ENCODE data around the gene FAM83G.
"Not testable (repeated sequence)": the region's sequence is repeated elsewhere in the genome, so short reads cannot be mapped to it uniquely, and the experiment has no call there.

Gene FAM83G

GRCh38 chr17:18933102-18934058 is 71.2 kb downstream of the FAM83G start:
- peak overlapping the region; percentile 61 for H3K27ac Mint-ChIP-seq
- TF ChIP-seq, protein P1, sequence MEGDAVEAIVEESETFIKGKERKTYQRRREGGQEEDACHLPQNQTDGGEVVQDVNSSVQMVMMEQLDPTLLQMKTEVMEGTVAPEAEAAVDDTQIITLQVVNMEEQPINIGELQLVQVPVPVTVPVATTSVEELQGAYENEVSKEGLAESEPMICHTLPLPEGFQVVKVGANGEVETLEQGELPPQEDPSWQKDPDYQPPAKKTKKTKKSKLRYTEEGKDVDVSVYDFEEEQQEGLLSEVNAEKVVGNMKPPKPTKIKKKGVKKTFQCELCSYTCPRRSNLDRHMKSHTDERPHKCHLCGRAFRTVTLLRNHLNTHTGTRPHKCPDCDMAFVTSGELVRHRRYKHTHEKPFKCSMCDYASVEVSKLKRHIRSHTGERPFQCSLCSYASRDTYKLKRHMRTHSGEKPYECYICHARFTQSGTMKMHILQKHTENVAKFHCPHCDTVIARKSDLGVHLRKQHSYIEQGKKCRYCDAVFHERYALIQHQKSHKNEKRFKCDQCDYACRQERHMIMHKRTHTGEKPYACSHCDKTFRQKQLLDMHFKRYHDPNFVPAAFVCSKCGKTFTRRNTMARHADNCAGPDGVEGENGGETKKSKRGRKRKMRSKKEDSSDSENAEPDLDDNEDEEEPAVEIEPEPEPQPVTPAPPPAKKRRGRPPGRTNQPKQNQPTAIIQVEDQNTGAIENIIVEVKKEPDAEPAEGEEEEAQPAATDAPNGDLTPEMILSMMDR (IDR thresholded peaks at IDR 0.05), result no peak
- DNase-seq, result no peak

DNA sequence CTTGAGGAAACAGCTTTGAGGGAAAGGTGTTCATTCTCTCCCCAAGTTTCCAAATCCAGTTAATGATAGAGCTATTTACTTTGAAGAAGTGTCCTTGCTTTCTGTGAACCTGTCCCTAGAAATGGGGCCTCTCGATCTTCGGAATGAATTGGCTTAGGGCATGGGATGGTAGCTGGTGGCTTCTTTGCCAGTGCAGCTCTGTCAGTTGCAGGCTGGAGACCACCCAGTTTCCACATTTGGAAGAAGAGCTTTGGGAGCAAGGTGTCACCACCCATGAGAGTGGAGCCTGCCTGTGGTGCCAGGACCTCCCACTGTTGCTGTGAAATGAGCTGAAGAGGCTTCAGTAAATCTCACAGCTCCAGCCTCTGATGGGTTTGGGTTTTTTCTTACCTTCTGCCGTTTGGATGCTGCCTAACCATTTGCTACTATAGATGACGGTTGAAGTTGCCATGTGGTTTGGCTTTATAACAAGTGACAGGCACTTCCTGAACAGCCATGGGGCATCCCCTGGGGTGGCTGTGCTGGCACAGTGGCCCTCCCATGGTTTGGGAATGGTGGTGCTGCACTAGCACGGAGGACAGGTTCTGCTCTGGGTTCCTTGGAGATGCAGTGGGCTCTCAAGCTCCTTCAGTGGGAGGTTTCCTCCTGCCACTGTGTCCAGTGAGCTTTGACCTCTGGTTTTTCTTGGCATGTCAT is 72.1 kb downstream of the FAM83G start:
- Mint-ChIP-seq H3K36me3 (ENCODE audit: low read depth) (peaks cover 34% of the 10 kb centered on the region), H3K27me3 (ENCODE audit: low read depth, poor library complexity) (peaks cover 7% of the 10 kb centered on the region), H3K9me3 (no peaks in the 10 kb centered on the region), H3K4me1 (peaks cover 4% of the 10 kb centered on the region), H3K27ac (peak overlapping the region; percentile 61), H3K4me3 (no peak overlapping the region)
- no peak for DNase-seq
- TF ChIP-seq, protein P1 (IDR thresholded peaks at IDR 0.05), result no peak

More at GRCh38 chr17:18933102-18934058, 71.2 kb downstream of the FAM83G start:
- Mint-ChIP-seq H3K36me3 (ENCODE audit: low read depth) (peaks cover 31% of the 10 kb centered on the region), H3K4me3 (no peak overlapping the region), H3K4me1 (peaks cover 4% of the 10 kb centered on the region), H3K27me3 (ENCODE audit: low read depth, poor library complexity) (peaks cover 7% of the 10 kb centered on the region), H3K9me3 (no peaks in the 10 kb centered on the region)

- no peaks in the 10 kb centered on the region for H3K9me3 Mint-ChIP-seq
- H3K4me1 Mint-ChIP-seq, result peaks cover 4% of the 10 kb centered on the region
- peak overlapping the region; percentile 57 for H3K27ac Mint-ChIP-seq
- DNase-seq, result no peak
- no peaks in the 10 kb centered on the region for H3K27me3 Mint-ChIP-seq (ENCODE audit: low read depth, poor library complexity)
- H3K36me3 Mint-ChIP-seq (ENCODE audit: low read depth), result peaks cover 47% of the 10 kb centered on the region
- no peak overlapping the region for H3K4me3 Mint-ChIP-seq
- TF ChIP-seq, protein P1 (IDR thresholded peaks at IDR 0.05), result no peak
These were observed 75.9 kb downstream of the FAM83G start for GRCh38 chr17:18928628-18929125.

DNA sequence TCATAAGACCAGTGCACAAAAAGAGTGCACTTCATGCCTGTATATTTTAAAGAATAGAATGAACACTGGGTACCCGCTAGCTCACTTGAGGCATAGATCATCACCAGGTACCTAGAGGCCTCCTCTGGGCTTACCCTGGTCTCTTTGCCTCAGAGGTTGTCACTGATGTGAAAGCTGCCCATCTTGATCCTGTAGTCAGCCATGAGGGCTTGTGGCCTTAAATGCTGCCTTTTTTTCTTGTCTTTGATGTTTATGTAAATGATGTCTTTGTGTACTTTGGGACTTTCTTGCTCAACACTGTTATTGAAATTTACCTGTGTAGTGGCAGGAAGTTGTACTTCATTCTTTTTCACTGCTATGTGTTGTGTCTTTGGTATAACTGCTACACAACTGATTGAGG is 79.4 kb downstream of the FAM83G start:
- TF ChIP-seq, protein P1 (IDR thresholded peaks at IDR 0.05), result no peak
- Mint-ChIP-seq H3K36me3 (ENCODE audit: low read depth) (peaks cover 38% of the 10 kb centered on the region), H3K4me3 (no peak overlapping the region), H3K27ac (peak overlapping the region; percentile 23), H3K27me3 (ENCODE audit: low read depth, poor library complexity) (no peaks in the 10 kb centered on the region), H3K4me1 (peaks cover 10% of the 10 kb centered on the region), H3K9me3 (no peaks in the 10 kb centered on the region)
- no peak for DNase-seq

DNA sequence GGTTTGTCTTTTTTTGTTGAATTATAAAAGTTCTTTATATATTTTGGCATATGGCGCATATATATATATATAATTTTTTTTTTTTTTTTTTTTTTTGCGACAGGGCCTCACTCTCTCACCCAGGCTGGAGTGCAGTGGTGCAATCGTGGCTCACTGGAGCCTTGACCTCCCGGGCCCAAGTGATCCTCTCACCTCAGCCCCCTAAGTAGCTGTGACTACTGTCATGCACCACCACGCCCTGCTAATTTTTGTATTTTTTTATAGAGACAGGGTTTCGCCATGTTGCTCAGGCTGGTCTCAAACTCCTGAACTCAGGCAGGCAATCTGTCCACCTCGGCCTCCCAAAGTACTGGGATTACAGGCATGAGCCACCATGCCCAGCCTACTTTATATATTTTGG is 82.0 kb downstream of the FAM83G start:
- not testable (repeated sequence) for DNase-seq; H3K4me1 Mint-ChIP-seq; H3K27me3 Mint-ChIP-seq (ENCODE audit: low read depth, poor library complexity); H3K9me3 Mint-ChIP-seq; H3K27ac Mint-ChIP-seq; H3K4me3 Mint-ChIP-seq
- peaks cover 40% of the 10 kb centered on the region for H3K36me3 Mint-ChIP-seq (ENCODE audit: low read depth)

- H3K4me3 Mint-ChIP-seq, result no peak overlapping the region
- no peaks in the 10 kb centered on the region for H3K9me3 Mint-ChIP-seq
- peaks cover 45% of the 10 kb centered on the region for H3K36me3 Mint-ChIP-seq (ENCODE audit: low read depth)
- no peak for DNase-seq
- H3K27ac Mint-ChIP-seq, result peak overlapping the region; percentile 70
- TF ChIP-seq, protein P1 (IDR thresholded peaks at IDR 0.05), result no peak
- no peaks in the 10 kb centered on the region for H3K27me3 Mint-ChIP-seq (ENCODE audit: low read depth, poor library complexity)
- peaks cover 10% of the 10 kb centered on the region for H3K4me1 Mint-ChIP-seq
These were observed 82.6 kb downstream of the FAM83G start for GRCh38 chr17:18921912-18922451.

Measured in nephron progenitor cell (in vitro differentiated cells).